Measurements from ENCODE around the gene GNAO1. TPM values are rescaled to one million over a fixed set of nuclear protein-coding genes. Genes with fewer than 3 reads are reported as not detected.

GNAO1 gene
- total RNA-seq, 2 experiments from 2014 or later = 4.2 to 4.5 TPM

DNA sequence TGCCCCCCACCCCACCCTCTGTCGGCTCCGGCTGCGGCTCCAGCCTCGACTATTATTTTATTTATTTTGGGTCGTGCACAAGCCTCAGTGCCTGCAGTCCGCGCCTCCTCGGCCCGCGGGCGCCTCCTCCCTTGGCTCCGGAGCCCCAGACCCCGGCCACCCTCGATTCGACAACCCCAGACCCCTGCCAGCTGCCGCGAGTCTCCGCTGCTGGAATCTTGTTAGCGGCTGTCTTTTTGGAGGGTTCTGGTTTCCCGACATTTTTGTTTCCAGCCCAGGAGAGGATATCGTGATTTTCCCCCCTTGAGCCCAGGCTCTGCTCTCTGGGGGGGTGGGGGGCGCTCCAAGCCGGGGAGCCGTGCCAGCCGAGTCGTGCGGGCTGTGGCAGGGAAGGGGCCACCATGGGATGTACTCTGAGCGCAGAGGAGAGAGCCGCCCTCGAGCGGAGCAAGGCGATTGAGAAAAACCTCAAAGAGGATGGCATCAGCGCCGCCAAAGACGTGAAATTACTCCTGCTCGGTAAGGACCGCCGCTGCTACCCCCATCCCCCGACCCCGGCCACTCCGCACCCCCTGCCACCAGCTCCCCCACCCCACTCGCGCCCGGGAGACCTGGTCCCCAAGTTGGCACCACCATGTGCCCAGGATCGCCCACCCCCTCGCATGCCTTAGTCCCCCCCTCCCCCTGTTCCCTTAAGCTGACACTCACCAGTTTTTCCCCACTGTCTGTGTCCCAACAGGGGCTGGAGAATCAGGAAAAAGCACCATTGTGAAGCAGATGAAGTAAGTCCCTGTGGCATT, 746 bp downstream of the GNAO1 start:
- Mint-ChIP-seq H3K36me3 (ENCODE audit: low read depth) (peaks cover 8% of the 10 kb centered on the region), H3K27me3 (peaks cover 82% of the 10 kb centered on the region), H3K4me1 (peaks cover 38% of the 10 kb centered on the region), H3K27ac (no peak overlapping the region), H3K4me3 (peak overlapping the region; percentile 74), H3K9me3 (no peaks in the 10 kb centered on the region)
- ChIA-PET CTCF (interaction anchor here (1.3 to 1.7 kb wide), 2 partner anchors 7 to 11 kb away, joined by 4 read pairs; no protein-coding TSS in a partner anchor), POLR2A (no interaction called here)
- peak; percentile 11 for DNase-seq

DNA sequence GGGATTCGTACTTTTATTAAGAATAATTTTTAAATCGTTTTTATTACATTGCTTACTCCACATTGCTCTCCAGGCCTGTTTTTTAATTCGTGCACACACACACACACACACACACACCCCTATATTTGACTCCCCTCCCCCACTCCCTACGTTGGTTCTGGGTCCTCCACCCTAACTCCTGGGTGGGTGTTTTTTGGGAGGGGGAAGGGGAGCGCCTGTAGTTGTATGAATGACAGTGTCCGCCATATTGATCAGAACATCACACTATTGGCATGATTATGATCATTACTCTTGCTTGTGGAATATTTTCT, 1.3 kb downstream of the GNAO1 start:
- H3K9me3 Mint-ChIP-seq = no peaks in the 10 kb centered on the region
- H3K4me3 Mint-ChIP-seq = peak overlapping the region; percentile 66
- DNase-seq = no peak
- peaks cover 13% of the 10 kb centered on the region for H3K36me3 Mint-ChIP-seq (ENCODE audit: low read depth)
- POLR2A ChIA-PET = no interaction called here
- CTCF ChIA-PET = no interaction called here
- peak overlapping the region; percentile 69 for H3K27ac Mint-ChIP-seq
- H3K4me1 Mint-ChIP-seq = peaks cover 38% of the 10 kb centered on the region
- H3K27me3 Mint-ChIP-seq = peaks cover 85% of the 10 kb centered on the region

DNA sequence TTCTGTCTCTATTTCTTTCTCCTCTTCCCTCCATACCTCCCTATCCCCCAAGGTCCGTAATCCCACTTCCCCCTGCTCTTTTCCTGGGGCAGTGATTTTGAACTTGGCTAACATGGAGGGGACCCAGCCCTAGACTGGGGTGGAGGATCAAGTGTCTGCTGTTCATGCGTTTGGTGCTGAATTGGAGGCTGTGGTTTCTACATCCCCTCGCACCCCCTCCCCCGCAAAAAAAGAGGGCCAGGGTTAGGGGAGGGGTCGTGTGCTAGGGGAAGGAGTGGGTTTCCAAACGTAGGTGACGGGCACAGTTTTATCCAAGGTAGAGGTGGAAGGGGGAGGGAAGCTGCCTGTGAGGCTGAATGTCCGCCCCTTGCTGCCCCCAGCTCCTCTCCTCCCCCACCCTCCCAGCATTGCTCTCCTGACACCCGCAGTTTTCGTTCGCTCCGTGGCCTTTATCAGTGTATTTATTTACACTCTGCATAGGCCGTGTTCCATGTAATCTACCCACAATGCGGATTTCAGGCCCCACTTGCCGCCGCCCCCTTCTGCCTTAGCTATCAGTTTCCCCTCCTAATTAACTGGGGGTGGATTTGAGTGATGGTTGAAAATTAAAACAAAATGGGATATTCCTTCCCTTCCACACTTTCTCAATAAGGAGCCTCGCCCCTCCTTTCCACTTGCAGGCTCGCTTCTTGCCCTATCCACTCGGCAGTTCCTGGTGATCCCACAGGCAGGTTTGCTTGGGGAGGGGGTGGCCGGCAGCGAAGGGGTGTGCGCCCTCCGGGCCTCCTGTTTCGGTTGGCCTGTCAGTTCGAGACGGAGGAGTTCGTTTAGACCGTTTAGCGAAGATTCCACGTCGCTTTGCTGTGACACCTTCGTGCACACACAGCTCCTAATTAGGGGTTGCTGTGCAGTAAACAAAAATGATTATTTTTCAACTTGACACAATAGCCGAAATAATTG, 2.0 kb downstream of the GNAO1 start:
- H3K4me1 Mint-ChIP-seq = peaks cover 38% of the 10 kb centered on the region
- DNase-seq = no peak
- CTCF ChIA-PET = interaction anchor here (0.5 to 1.2 kb wide), 2 partner anchors 10 to 66 kb away, joined by 3 to 6 read pairs; no protein-coding TSS in a partner anchor
- peaks cover 15% of the 10 kb centered on the region for H3K36me3 Mint-ChIP-seq (ENCODE audit: low read depth)
- H3K27me3 Mint-ChIP-seq = peaks cover 82% of the 10 kb centered on the region
- no peaks in the 10 kb centered on the region for H3K9me3 Mint-ChIP-seq
- POLR2A ChIA-PET = no interaction called here
- no peak overlapping the region for H3K27ac Mint-ChIP-seq
- peak overlapping the region; percentile 66 for H3K4me3 Mint-ChIP-seq

DNA sequence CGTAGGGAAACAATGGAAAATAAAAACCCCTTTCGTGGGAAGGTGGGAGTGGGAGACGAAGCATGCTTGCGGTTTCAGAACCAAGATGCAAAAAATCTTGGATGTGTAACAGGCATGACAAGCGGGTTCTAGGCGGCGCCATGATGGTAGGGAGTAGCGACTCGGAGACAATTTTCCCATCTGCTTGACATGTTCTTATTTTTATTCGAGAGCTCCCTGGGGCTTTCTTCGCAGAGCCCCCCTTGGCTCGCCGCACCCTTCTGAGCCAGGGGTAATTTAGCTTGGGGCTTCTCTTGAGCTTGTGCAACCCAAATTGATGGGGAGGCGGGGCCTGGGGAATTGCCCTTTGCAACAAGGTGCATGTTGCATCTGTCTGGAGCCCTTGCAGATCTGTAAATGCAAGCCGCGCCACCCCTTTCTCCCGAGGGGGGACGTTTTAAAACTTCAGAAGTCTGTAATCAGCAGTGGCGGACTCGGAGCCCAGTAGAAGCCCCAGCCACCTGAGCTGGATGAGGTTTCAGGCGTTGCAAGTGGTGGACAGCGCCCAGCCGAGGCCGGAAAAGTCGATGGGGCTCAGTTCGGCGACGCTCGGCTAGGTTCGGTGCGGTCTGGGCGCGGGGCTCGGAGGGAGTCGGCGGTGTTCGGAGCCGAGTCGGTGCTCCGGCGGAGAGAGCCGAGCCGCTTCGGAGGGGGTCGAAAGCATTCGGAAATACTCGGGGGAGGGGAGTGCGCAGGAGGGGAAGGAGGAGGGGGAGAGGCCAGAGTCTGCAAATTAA, 2.9 kb downstream of the GNAO1 start:
- peak overlapping the region; percentile 49 for H3K4me3 Mint-ChIP-seq
- peak; percentile 76 for DNase-seq
- ChIA-PET CTCF (interaction anchor here (0.5 to 1.2 kb wide), 2 partner anchors 9 to 67 kb away, joined by 3 to 6 read pairs; no protein-coding TSS in a partner anchor), POLR2A (no interaction called here)
- H3K27ac Mint-ChIP-seq = peak overlapping the region; percentile 9
- peaks cover 17% of the 10 kb centered on the region for H3K36me3 Mint-ChIP-seq (ENCODE audit: low read depth)
- H3K4me1 Mint-ChIP-seq = peaks cover 38% of the 10 kb centered on the region
- H3K27me3 Mint-ChIP-seq = peaks cover 74% of the 10 kb centered on the region
- no peaks in the 10 kb centered on the region for H3K9me3 Mint-ChIP-seq

DNA sequence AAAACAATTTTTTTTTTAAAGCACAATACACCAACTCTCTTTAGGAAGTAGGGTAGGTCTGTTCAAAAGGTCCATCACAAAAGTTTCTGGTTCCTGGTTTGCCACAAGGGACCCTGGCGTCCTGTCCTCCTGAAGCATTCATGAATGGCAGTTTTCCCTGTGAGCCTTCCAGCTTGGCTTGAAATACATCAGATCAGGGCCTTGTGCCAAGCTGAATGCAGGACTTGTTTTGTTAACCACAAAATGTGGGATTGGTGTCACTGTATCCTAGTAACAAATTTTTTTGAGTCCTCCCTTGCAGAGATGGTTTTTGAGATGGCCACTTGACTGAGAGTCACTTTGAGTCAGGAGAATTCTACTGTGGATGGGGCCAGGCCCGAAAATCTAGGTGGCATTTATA, 3.9 kb downstream of the GNAO1 start:
- CTCF ChIA-PET = no interaction called here
- POLR2A ChIA-PET = no interaction called here

DNA sequence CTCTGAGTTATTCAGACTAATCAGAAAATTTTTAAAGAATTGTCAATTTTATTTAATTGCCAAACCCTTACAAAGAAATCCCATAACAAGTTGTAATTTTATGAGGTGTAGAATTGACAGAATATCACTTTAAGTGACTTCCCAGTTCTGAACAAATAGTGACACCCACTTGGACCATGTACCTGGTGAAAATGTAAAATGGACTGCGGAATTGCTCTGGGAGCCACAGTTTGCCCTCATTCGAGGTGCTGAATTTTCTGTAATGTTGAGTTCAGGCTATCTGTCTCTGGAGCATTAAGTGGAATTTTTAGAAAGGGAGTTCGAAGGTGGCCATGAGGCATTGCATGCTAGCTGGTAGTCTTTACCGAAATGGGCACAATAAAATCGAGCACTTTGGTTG, 5.1 kb downstream of the GNAO1 start:
- POLR2A ChIA-PET = no interaction called here
- CTCF ChIA-PET = no interaction called here
- H3K4me1 Mint-ChIP-seq = peaks cover 33% of the 10 kb centered on the region
- no peak overlapping the region for H3K27ac Mint-ChIP-seq
- peaks cover 23% of the 10 kb centered on the region for H3K36me3 Mint-ChIP-seq (ENCODE audit: low read depth)
- no peak for DNase-seq
- no peak overlapping the region for H3K4me3 Mint-ChIP-seq
- H3K9me3 Mint-ChIP-seq = no peaks in the 10 kb centered on the region
- peaks cover 60% of the 10 kb centered on the region for H3K27me3 Mint-ChIP-seq

More for the DNA sequence above, 3.9 kb downstream of the GNAO1 start:
- H3K36me3 Mint-ChIP-seq (ENCODE audit: low read depth) = peaks cover 18% of the 10 kb centered on the region
- peaks cover 64% of the 10 kb centered on the region for H3K27me3 Mint-ChIP-seq
- no peaks in the 10 kb centered on the region for H3K9me3 Mint-ChIP-seq
- H3K27ac Mint-ChIP-seq = no peak overlapping the region
- H3K4me1 Mint-ChIP-seq = peaks cover 36% of the 10 kb centered on the region
- no peak for DNase-seq
- H3K4me3 Mint-ChIP-seq = no peak overlapping the region

DNA sequence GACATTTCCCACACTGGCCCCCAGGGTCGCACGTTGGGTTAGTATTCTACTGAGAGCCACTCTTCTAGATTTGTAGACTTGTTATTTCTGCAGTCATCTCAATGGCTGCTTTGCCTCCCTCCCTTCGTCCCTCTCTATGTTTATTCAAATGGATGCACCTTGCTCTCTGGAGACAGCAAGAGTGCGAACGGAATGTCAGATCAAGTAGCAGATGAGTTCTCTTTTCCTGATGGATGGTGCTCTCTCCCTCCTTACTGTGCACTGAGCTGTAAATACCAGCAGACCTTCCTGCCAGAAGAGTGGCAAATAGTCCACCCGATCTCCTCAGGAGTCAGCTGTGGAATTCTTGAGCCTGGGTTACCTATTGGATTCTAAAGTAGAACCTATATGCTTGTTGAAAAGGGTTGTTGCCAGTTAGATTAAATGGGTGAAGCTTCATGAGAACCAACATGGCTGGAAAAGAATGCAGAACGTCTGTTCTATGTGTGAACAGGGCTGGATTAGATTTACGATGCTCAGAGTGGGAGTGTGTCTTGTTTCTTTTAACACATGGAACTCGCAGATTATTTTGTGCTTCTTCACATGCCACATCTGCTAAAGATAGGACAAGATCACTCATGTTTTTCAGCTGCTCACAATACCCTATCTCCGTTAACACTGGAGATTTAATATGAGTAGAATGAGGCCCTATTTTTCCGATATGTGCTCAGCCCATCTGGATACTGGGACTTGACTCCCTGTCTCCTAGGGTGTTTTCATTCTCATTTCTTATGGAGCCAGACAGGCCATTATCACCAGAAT, 6.1 kb downstream of the GNAO1 start:
- H3K4me1 Mint-ChIP-seq = peaks cover 27% of the 10 kb centered on the region
- no peaks in the 10 kb centered on the region for H3K9me3 Mint-ChIP-seq
- peak overlapping the region; percentile 27 for H3K27ac Mint-ChIP-seq
- ChIA-PET CTCF (no interaction called here), POLR2A (no interaction called here)
- no peak overlapping the region for H3K4me3 Mint-ChIP-seq
- H3K36me3 Mint-ChIP-seq (ENCODE audit: low read depth) = peaks cover 23% of the 10 kb centered on the region
- no peak for DNase-seq
- H3K27me3 Mint-ChIP-seq = peaks cover 51% of the 10 kb centered on the region

DNA sequence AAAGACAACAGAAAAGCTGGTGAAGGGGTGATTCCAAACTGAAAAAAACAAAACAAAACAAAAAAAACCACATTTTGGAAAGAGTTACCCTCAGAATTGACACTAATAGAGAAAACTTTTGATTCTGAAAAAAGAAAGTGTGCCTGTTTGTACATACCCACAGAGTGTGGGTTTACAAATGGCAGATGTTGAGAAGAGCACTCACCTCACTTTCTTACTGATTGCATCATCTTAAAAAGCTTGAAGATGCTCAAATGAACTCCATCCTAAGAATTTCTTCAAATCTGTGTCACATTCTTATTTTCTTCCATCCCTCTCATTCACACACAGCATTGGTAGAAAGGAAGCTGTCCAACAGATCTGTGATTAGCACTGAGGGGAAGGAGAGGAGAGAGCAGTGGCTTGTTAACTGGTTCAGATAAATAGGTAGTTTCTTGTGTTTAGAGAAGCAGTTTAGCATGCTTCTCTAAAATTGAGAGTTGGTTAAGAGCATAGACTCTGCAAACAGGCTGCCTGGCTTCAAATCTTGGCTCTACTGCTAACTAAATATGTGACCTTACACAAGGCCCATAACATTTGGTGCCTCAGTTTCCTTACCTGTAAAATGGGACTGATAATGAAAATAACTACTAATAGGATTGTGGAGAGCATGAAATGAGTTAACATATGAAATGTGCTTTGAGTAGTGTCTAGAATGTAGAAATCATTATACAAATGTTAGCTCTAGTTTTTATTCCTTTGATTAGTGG, 6.9 kb downstream of the GNAO1 start:
- ChIA-PET CTCF (interaction anchor here (1.8 kb wide), 1 partner anchor 10 kb away, joined by 4 read pairs; no protein-coding TSS in a partner anchor), POLR2A (no interaction called here)
- Mint-ChIP-seq H3K36me3 (ENCODE audit: low read depth) (peaks cover 22% of the 10 kb centered on the region), H3K4me3 (peak overlapping the region; percentile 24), H3K9me3 (no peaks in the 10 kb centered on the region), H3K27ac (peak overlapping the region; percentile 86), H3K27me3 (peaks cover 43% of the 10 kb centered on the region), H3K4me1 (peaks cover 20% of the 10 kb centered on the region)
- no peak for DNase-seq

DNA sequence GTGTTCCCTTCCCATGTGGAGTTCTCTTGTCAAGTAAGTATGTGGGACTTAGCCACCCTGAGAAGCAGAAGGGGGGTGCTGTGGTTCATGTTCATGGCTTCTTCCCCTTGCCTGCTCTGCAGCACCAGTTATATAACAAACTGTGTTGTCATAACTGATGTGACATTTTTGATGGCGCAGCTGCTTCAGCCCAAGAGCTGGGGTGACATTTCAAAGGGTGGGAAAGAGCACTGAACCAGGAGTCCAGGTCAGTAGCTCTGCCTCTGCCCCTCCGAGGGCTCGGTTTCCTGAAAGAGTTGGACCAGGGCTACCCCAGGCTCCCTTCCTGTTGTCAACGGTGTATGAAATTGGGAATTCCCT, 7.4 kb downstream of the GNAO1 start:
- Mint-ChIP-seq H3K9me3 (no peaks in the 10 kb centered on the region), H3K27ac (peak overlapping the region; percentile 86), H3K36me3 (ENCODE audit: low read depth) (peaks cover 21% of the 10 kb centered on the region), H3K4me1 (peaks cover 14% of the 10 kb centered on the region), H3K4me3 (peak overlapping the region; percentile 50), H3K27me3 (peaks cover 38% of the 10 kb centered on the region)
- DNase-seq = peak; percentile 9
- CTCF ChIA-PET = interaction anchor here (1.8 kb wide), 1 partner anchor 11 kb away, joined by 4 read pairs; no protein-coding TSS in a partner anchor
- POLR2A ChIA-PET = no interaction called here

DNA sequence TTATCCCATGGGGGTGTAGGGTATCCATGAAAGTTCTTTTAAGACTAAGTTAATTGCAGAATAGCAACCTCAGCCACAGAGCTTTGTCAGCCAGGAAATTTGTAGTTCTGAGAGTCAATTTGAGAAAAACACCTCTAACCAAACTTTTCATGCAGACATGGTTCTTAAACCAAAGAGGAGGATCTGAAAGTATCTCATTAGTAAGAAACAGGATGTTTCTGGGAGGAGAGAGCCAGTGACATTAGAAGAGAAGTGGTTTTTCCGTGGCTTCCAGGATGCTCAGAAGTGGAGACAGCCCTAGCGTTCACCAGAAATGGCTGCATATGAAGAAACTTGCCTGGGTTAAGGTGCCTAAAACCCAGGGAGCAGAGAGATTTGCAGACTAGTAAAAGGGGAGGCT, 7.9 kb downstream of the GNAO1 start:
- H3K27me3 Mint-ChIP-seq = peaks cover 34% of the 10 kb centered on the region
- POLR2A ChIA-PET = no interaction called here
- peak; percentile 56 for DNase-seq

DNA sequence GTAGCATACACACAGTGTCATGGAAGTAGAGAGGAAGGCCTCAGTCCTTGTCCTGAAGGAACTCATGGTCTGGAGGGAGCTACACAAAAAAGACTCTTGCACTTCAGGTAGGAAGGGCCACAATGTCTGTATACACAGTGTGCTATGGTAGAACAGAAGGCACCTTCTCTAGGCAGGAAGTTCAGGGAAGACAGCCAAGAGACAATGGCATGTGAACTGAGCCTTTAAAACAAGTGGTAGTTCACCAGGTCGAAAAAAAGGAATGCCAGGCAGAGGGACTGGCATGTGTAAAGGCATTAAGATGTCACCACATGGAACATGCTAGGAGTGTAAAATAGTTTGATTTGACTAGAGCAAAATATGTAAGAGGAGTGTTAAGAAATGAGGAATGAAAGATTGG, 9.7 kb downstream of the GNAO1 start:
- Mint-ChIP-seq H3K4me3 (no peak overlapping the region), H3K27ac (no peak overlapping the region), H3K36me3 (ENCODE audit: low read depth) (peaks cover 15% of the 10 kb centered on the region), H3K4me1 (peaks cover 4% of the 10 kb centered on the region), H3K9me3 (no peaks in the 10 kb centered on the region), H3K27me3 (peaks cover 21% of the 10 kb centered on the region)
- POLR2A ChIA-PET = no interaction called here
- no peak for DNase-seq
- CTCF ChIA-PET = no interaction called here

More for the DNA sequence above, 7.9 kb downstream of the GNAO1 start:
- H3K4me3 Mint-ChIP-seq = peak overlapping the region; percentile 50
- CTCF ChIA-PET = interaction anchor here (1.1 to 1.8 kb wide), 2 partner anchors 8 to 11 kb away, joined by 4 read pairs; partner anchors contain the start of gene GNAO1
- peaks cover 17% of the 10 kb centered on the region for H3K36me3 Mint-ChIP-seq (ENCODE audit: low read depth)
- peaks cover 10% of the 10 kb centered on the region for H3K4me1 Mint-ChIP-seq
- no peaks in the 10 kb centered on the region for H3K9me3 Mint-ChIP-seq
- H3K27ac Mint-ChIP-seq = peak overlapping the region; percentile 86
